HG03575 (cell line): Measurements from ENCODE around the gene CCL17.

Source experiments
- ATAC-seq: cut with Tn5 transposase; IDR thresholded peaks from one replicate; pipeline ENCODE4 v1.9.1; 2021; ENCODE audit not compliant: unreplicated experiment, insufficient number of reproducible peaks, low FRiP score; ENCODE audit errors: extremely low read depth

The CCL17 gene

GRCh38 chr16:57376313-57376818 lies 28.2 kb upstream of the CCL17 start:
- no peak for ATAC-seq

GRCh38 chr16:57377080-57377841 lies 27.3 kb upstream of the CCL17 start:
- peak; percentile 72 for ATAC-seq

- ATAC-seq = no peak
These were observed 25.0 kb upstream of the CCL17 start for GRCh38 chr16:57379579-57379978.

- ATAC-seq = no peak
These were observed 23.7 kb upstream of the CCL17 start for GRCh38 chr16:57380671-57381462.

- no peak for ATAC-seq
These were observed 22.6 kb upstream of the CCL17 start for GRCh38 chr16:57381791-57382534.

GRCh38 chr16:57382535-57383275 lies 21.9 kb upstream of the CCL17 start:
- no peak for ATAC-seq

- no peak for ATAC-seq
These were observed 21.0 kb upstream of the CCL17 start for GRCh38 chr16:57383276-57384247.

- ATAC-seq = no peak
These were observed 20.1 kb upstream of the CCL17 start for GRCh38 chr16:57384248-57385070.

GRCh38 chr16:57385083-57385482 lies 19.5 kb upstream of the CCL17 start:
- ATAC-seq = no peak

- no peak for ATAC-seq
These were observed 18.1 kb upstream of the CCL17 start for GRCh38 chr16:57386381-57386951.

- no peak for ATAC-seq
These were observed 16.8 kb upstream of the CCL17 start for GRCh38 chr16:57387598-57388354.

- no peak for ATAC-seq
These were observed 16.0 kb upstream of the CCL17 start for GRCh38 chr16:57388359-57389086.

- ATAC-seq = no peak
These were observed 15.5 kb upstream of the CCL17 start for GRCh38 chr16:57389087-57389468.

- ATAC-seq = no peak
These were observed 13.8 kb upstream of the CCL17 start for GRCh38 chr16:57390636-57391295.

- ATAC-seq = no peak
These were observed 13.3 kb upstream of the CCL17 start for GRCh38 chr16:57391300-57391699.
